NCI-H526 (cell line): ENCODE measurements around the gene TEDC1.
A peak's percentile ranks its signal among the peaks of the same experiment; 100 is the strongest.

Experiments used
- DNase-seq, 2 experiments: peaks; one replicate each; lab custom pipeline; 2025; lab: John Stamatoyannopoulos, UW

TEDC1 gene

GRCh38 chr14:105484997-105485393, 6.1 kb upstream of the TEDC1 start:
- no peak for DNase-seq

DNA sequence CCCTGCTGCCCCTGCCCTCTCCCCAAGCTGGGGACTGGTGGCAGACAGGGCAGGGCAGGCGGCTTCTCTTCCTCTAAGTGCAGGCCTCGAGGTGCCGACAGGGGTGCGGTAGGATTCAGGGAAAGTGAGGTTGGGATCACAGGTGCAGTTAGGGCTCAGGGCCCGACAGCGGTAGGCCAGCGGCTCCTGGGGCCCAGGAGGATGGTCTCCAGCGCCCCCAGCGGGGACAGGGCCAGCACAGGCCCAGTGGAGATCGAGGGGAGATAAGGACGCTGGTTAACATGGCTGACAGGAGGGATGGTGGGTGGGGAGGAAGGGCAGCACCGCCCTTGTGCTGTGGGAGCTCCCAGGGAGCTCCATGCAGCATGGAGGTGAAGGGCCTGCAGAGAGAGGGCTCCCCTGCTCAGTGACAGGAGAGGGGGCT, 5.3 kb upstream of the TEDC1 start:
- peak; percentile 65 to 89 for DNase-seq

DNA sequence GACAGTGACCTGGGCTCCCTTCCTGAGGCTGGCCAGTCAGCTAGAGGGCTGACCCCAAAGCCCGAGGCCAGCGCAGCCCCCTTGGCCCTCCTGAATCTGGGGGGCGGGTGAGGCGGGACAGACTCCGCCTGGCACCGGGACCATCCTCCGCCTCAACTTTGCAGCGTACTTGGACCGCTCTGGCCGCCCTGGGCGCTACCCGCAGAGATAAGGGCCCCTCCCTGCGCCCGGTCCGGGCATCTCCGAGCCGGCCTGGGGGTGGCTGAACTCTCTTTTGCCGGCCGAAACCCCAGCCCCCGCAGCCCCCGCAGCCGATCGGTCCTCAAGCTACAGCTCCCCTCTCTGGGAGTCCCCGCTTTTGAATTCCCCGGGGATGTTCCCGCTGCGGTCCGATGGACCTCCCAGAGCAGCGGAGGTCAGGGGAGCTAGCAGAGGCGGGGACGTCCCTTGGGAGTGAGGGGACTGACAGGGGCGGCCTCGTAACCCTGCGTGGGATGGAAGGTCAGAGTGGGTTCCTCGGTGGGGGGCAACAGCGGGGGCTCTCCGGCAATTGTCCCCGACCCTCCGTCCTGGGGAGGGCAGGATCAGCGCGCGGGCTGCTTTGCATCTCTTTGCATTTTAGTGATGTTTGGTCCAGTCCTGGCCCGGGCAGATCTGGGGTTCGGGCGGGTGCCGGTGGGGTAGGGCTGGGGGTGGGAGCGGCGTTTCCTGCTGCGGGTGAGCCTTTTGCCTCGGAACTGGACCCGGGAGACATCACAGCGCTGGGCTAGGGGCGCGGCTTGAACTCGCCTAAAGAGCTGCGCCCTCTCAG, 4.7 kb upstream of the TEDC1 start, which contains the start of gene CRIP1:
Gene CRIP1 (plus strand): TSS at position 724 of the 811 bp plus-strand sequence. CDS start 374 bp downstream, outside the sequence.
- peak in 1 of 2 experiments; percentile 75 for DNase-seq

DNA sequence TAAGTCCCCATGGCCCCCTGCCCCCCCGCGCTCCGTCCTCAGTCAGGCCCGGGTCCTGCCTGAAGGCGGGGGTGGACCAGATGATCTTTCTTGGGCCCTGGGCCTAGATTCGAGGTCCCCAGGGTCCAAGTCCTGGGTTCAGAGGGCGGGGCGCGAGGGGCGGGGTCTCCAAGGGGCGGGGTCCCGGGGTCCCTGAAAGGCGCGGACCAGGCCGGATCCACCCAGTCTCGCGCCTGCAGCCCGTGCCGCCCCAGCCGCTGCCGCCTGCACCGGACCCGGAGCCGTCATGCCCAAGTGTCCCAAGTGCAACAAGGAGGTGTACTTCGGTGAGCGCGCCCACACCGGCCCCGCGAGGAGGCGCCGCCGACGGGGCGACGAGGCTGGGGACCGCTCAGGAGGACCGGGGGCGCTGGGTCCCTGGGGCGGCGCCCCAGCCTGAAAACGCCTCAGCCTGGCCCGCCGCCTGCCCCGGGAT, 4.0 kb upstream of the TEDC1 start:
- DNase-seq, result peak in 1 of 2 experiments; percentile 75

DNA sequence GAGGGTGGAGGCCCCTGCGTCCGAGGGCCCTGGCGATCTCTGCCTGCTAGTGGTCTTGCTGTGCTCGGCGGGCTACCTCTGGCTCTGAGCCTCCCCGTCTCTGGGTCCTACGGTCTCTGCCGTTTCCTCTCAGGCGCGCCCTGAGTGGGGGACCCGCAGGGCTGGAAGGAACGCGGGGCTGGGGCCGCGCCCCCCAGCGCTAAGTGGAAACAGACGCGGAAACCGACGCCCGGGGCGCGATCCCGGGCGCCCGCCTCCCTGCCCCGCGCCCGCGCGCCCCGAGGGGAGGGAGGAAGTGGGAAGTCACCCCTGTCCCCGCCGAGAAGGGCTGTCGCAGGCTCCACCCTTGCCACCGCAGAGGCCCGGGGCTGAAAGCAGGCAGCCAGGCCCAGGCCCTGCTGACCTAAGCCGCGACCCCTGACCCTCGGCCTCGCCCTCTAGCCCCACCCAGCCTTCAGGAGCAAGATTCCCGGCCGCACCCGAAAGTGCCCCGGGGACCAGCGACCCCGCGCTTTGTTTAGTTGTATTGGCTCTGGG, 3.5 kb upstream of the TEDC1 start:
- no peak for DNase-seq

DNA sequence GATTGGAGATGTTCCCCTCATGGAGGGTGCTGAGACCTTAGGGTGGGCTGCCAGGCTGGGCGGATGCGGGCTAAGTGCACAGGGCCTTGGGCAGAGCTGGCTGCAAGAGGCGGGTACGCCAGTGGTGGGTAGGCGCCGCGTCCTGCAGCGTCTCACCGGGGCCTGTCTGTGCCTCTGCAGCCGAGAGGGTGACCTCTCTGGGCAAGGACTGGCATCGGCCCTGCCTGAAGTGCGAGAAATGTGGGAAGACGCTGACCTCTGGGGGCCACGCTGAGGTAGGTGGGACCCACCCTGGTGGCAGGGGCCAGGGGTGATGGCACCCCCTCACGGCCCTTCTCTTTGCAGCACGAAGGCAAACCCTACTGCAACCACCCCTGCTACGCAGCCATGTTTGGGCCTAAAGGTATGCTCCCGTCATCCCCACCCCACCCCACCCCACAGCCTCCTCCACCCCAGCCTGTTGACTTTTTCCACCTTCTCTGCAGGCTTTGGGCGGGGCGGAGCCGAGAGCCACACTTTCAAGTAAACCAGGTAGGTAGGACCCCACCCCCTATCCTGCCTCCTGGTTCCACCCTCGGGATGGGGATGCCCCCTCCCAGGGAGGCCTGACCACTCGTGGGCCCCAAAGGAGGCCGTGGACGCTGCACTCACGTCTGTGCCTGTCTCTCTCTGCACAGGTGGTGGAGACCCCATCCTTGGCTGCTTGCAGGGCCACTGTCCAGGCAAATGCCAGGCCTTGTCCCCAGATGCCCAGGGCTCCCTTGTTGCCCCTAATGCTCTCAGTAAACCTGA, 2.9 kb upstream of the TEDC1 start:
- no peak for DNase-seq

DNA sequence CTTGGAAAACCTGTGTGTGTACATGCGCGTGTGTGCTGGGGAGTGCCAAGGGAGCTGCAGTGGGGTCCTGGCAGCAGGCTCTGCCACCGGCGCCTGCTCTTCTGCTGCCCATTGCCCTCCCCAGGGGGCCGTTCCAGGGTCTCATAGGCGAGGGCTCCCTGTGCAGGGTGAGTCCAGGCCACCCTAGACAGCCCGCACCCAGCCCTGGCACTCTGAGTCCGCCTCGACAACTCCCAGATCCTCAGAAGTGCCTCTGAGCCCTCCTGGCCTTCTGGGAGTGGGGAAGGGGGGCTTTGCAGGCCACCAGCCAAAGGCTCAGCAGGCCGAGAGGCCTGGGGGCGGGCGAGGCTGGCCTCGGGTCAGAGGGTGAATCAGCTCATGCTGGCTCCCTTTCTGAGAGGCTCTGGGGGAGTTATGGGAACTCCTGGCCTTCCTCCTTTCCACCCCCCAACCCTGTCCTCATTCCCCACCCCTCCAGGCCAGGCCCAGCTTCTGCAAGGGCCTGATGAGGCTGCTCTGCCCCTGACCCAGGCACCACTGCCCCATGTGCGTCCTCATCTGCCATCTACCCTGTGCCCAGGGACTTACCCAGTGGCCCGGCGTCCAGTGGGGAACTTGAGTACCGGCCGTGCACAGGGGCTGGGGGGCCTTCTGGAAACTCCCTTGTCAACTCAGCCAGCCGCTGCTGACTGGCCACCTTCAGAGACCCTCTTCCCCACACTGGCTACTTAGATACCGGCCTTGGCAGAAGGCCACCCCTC, 2.1 kb upstream of the TEDC1 start:
- no peak for DNase-seq

- DNase-seq, result peak; percentile 80 to 93
These were observed 1.3 kb upstream of the TEDC1 start for GRCh38 chr14:105489542-105490266.

DNA sequence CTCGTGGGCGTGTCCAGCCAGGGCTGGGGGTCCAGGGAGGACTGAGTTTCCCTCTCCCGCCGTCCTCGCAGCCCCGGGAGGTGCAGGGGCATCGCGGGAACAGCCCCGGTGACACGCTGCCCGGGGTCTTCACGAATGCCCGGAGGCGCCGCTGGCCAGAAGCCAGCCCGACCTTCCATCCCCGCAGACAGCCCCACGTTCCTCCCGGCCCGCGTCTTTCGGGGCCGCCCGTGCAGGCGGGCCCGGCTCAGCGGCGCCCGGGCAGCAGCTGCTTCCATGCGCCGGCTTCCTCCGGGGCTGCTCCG, 827 bp upstream of the TEDC1 start:
- DNase-seq, result no peak

DNA sequence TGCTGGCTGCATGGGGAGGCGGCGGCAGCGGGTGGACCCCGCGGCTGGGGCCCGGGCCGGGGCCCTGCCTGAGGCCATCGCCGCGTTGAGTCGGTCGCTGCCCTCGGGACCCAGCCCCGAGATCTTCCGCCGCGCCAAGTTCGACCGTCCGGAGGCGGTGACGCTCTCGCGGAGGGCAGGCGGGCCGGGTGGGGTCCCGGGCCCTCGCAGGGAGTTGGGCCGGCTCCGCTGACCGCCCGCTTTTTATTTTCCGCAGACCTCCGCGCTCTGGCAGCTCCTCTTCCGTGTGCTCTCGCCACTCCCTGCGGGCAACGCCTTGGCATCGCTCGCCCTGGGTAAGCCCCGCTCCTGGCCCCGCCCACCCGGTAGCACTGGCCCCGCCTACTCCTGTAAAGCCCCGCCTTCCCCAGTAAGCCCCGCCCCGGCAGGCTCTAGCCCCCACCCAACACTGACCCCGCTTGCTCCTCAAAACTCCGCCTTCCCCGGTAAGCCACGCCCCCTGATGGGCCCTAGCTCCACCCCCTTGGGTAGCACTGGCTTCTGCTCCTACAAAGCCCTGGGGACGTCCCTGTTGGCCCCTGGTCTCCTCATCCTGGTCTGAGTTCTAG, 424 bp downstream of the TEDC1 start:
- DNase-seq, result peak; percentile 62 to 77

- DNase-seq, result no peak
These were observed 1.3 kb downstream of the TEDC1 start for GRCh38 chr14:105492031-105492970.

DNA sequence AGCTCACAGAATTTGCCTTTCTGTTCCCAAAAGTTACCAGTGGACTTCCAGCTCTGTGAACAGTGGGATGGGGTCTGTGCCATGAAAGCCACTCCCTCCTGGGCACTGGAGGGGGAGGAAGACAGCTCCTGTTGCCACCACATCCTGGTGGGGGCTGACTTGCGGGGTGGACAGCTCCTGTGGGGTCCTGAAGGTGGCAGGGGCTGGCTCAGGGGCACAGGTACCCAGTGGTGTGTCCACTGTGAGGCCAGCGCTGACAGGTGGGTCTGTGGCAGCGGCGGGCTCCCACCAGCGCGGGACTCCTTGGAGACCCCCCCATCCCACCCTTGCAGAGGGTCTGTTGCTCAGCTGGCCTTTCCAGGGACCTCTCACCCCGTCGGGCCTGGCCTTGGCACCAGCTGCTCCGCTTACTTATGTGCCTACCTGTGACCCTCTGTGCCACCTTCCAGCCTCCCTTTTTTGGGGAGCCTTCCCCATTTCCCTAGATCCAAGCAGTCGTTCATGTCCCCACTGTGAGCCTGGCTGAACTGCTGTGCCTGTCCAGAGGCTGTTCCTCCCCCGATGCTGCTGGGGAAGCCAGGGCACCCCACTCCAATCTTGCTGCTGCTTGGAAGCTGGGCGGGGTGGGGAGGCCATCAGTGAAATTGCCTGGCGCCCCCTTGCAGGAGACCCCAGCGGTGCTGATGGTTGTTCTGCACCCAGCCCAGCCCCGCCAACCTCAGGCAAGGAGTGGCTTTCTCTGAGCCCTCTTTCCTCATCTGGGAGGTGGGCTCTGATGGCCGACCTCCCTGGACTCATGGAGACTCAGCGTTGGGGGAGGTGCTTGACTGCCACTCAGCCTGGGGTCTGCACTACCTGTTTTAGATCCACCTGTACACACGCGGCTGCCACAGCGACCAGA, 2.2 kb downstream of the TEDC1 start:
- no peak for DNase-seq

DNA sequence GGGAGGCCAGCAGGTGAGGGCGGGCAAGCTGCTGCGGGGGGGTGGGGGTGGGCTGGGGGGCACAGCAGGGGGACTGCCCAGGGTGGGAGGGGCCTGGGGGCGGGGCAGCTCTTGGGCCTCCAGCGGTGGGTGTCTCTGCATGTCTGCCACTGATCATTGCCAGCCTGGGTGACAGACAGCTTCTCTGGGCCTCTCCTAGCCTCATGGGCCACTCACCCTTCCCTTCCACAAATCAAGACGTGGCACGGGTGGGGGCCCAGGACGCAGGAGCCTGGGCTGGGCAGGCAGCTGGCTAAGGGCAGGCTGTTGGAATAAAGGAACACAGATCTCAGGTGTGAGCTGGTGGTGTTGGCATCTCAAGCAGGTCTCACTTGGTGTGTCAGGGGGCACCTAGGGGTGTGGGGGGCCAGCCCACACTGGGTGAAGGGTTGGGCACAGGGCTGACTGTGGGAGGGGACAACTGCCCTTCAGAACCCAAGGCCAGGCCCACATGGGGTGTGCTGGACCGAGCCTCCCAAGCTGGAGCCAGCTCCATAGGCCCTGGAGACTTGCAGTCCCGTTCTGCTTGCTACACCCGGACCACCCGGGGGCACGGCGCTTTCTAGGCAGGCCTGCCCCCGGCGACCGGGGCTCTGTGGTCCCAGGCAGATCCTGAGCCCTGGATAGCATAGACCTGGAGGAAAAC, 3.0 kb downstream of the TEDC1 start:
- DNase-seq, result no peak

- no peak for DNase-seq
These were observed 3.5 kb downstream of the TEDC1 start for GRCh38 chr14:105494606-105494929.

- no peak for DNase-seq
These were observed 4.3 kb downstream of the TEDC1 start for GRCh38 chr14:105495101-105495989.

DNA sequence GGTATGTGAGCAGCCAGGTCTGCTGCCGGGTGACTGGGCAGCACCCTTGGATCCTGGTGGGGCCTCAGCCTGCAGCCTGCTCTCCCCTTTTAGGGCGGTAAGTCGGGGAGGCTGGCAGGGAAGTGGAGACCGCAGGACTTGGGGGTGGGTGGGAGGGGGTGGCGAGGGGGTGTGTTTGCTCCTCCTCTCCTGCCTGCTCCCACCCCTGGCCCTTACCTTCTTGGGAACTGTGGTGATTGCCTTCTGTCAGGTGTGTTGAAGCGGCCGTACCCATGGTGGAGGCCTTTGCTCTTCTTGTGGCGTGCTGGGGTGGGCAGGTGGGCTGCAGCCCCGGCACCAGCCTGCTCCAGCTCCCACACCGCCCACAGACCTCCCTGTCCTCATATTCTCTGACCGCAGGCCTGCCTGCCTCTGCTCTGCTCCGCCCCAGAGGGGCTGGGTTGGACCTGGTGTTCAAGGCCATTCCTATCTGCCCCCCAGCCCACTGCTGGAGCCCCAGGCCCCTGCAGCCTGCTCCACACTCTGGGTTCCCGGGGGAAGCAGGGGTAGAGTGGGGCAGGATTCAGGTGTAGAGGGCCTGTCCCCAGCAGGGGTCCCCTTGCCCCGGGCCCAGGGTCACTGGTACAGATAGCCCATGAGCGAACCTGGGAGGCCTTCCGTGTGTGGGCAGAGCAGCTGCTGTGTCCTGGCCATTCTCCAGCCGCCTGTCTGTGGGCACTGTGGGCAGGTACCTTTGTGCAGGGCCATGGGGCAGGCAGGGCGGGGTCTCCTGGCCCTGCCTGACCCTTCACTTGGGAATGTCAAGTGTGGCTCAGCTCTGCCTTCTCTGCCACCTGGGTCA, 5.2 kb downstream of the TEDC1 start:
- DNase-seq, result no peak
